SHP77 treated with DMSO at 0.1 percent for 48 hours (cell line): ENCODE measurements around the gene PARVA.

Experiments
- DNase-seq: peaks from one replicate; lab custom pipeline; 2025; lab: John Stamatoyannopoulos, UW

The PARVA gene

DNA sequence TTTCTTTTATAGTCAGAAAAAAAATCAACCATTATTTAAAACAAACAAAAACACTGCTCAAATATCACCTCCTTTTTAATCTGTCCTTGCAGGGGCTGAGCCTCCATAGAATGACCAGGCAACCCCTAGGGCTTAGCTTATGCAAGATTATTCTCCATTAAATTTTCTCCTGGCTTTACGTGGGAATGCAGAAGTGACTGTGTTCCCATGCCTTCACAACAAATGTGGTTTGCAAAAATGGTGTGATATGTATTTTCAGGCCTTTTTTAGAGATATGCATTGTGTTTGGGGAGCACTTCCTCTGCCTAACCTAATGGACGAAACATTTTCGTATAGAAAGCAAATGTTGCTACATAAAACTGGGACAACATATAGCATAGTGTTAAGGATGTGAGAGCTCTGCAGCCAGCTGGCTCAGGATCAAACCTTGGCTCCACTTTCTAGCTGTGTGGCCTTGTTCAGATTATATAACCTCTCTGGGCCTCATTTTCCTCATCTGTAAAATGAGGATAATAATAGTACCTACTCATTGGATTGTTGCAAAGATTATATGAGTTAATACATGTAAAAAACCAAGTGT, 82.6 kb downstream of the PARVA start:
- no peak for DNase-seq

DNA sequence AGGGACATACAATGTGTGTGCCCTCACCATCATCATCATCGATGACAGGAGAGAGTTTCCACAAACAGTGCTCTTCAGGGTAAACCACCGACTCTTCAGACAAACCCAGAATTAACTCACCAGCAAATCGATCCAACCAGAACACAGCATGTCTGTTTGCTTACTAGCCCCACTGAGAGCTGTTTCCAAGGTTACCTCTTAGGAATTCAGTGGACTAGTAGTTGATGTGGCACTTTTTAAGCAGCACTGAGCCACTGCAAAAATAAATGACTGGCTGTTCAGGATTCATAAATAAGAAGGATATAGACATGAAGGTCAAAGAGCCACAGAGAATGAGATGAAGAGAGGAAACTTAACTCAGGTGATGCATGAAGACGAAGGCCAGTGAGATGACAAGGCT, 83.1 kb downstream of the PARVA start:
- DNase-seq, result no peak

DNA sequence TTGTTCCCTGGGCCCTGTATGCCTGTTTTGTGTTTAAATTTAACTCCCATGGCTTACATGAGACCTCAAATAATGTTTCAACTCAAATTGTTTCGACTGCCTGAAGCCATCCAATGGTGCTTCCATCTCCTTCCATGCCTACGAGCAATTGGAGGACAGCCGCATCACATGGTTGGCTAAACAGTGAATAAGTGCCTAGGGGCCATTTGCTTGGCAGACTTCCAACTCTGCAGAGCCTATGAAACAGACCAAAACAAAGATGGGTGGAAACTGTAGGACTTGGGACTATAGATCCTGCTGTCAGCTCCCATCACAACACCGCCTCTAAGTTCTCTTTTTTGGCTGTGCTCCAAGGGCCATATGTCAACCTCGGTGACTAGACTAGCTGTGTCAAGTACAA, 84.1 kb downstream of the PARVA start:
- no peak for DNase-seq

DNA sequence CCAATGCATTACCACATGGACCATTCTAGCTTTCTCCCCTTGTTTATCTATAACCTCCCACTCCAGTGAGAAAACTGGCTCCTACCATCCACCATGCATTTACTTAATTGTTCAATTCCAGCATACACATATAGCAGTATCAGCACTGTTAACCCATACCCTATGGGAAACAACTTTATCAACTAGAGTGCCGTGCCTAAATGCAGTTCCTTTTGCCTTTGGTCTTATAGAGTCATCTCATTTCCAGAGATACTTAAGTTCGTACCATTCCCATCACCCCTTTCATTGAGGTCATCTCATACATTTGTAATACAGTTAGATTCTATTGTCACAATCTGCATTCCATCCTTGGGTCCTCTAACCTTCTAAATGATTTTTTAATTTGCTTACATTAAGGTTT, 86.9 kb downstream of the PARVA start:
- no peak for DNase-seq

DNA sequence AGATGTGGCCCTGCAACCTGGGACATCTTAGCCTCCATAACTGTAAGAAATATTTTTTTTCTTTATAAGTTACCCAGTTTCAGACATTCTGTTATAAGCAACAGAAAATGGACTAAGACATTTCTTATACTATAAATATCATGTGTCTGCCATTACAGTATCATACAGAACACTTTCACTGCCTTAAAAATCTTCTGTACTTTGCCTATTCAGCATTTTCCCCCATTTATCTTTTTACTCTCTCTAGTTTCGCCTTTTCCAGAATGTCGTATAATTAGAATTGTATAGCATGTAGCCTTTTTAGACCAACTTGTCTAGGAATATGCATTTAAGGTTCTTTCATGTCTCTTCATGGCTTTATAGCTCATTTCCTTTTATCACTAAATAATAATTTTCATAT, 88.0 kb downstream of the PARVA start:
- DNase-seq, result no peak

DNA sequence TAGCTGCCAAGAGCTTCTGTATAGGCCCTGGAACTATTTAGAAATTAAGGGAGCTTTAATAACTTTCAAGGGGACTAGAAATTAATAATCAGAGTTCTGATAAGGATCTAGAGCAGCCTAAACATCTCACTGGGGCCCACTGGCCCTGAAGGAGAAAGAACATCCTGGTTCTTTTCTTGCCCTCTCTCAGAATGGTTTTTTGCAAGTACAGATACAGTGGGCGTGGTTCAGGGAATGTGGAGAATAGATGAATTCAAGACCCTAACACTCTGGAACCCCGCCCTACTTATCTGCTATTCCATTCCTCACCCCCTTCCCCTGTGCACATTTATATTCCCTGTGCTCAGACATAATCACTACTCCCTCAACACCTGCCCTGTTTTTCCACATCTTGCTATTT, 90.2 kb downstream of the PARVA start:
- DNase-seq, result no peak

DNA sequence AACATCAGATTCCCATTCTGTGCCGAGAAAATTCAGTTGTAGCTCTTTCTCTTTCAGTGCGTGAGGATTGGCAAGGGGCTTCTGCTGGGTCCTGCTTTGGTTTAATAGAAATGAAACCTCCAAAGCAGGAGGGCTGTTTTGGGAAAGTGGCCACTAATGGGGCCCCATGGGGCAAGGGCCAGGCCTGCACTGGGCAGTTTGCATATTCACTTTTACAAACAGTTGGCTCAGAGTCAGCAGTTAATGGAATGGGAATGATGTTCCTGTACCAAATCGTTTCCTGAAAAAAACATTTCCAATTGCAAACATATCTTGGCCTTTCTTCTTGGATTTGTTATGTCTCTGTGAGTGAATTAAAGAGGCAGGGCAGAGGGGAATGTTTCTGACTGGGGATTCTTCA, 92.1 kb downstream of the PARVA start:
- DNase-seq, result no peak

DNA sequence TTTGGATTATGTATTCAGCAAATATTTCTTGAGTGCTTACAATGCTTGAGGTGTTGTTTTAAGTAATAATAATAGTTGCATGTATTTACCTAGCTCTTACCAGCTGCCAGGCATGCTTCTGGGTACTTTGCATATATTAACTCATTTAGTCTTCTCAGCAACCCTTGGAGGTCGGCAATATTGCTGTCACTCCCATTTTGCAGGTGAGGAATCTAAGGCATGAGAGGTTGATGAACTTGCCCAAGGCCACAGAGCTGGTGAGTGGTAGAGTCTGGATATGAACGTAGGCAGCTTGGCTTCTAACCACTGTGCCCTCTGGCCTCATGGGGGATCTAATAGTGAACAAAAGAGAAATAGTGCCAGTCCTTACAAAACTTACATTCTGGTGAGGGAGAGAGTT, 92.9 kb downstream of the PARVA start:
- DNase-seq, result no peak

DNA sequence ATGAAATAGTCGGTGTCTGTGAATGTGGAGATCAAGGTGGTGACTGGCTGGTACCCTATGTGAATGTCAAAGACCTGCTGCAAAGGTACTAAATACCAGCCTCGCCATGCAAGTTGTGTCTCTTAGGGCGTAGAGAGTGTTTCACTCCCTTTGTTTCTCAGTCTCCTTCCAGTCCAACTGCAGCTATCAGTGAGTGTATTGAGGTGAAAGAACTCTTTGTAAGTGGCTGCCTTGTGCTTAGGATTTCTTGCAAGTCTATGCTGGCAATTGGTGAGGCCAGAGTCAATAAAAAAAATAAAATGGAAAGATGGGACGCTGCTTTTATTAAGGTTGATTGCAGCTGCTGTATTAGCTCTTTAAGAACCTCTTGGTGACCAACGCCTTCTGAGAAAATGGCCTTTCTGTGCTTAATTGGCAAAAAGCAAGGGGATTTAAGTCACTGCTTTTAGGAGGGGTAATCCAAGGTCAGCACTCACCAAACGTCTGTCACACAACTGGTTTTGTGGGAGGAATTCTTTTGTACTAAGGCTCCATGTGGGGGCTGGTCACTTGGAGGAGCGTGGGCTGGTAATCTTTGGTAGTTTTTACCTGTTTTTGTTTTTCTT, 95.1 kb downstream of the PARVA start:
- no peak for DNase-seq

DNA sequence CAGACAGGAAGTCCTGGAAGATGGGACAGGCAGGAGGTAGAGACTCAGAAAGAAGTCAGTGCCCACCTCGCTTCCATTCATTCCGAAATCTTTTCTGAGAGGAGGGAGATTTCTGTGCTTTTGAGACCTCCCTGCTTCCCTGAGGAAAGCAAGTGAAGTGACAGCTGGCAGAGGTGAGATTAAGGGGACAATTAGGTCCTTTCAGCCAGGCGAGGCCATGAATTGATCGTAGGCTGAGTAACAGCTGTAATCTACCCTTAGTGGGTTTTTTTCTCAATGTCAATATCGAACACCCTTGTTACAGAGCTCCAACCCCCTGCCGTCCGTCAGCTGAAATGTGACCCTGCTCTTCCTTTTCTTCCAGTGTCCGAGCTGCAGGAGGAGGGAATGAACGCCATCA, 96.0 kb downstream of the PARVA start:
- DNase-seq, result no peak

DNA sequence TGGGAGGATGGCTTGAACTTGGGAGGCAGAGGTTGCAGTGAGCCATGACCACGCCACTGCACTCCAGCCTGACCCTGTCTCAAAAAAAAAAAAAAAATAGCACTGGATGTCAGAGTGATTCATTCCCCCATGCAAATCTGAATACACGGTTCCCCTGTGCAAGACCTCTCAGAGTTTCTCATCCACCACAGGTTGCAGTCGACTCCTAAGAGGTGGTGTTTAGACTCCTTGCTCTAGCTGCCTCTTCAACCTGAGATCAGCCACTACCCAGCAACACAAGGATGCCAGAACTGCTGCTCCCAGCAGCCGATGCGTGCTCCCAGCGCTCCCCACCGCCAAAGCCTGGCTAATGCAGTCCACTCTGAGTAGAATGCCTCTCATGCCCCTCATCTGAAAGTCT, 97.5 kb downstream of the PARVA start:
- no peak for DNase-seq

DNA sequence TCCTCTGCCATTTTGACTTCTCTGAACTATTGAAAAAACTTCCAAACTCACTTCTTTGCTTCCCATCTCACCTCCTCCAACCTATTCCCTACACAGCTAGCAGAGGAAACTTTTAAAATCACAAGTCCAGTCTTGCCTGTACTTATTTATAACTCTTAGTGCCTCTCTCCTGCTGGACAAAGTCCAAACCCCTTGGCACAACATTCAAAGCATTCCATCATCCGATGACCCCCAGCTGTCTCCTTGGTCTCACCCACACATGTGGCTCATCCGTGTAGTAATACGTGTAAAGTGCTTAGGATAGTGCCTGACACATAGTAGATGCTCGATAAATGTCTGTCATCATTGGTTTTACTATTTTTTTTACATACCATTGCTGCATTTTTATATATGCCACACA, 101.4 kb downstream of the PARVA start:
- no peak for DNase-seq

DNA sequence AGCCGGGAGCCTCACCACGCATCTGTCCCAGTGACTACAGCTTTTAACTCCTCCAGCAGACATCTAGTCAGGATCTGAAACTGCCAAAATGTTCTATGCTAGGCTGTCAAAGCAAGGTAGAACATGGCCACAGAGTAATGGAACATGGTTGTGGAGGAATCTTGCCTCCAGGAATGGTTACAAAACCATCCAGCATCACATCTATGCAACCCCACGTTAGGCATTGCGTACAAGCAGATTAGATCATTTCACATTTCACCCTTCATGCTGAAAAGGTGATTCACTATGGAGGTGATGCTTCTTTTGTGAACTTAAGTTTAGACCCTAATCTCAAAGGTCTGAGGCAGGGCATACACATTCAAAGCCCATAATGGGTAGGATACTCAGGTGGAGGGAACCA, 103.0 kb downstream of the PARVA start:
- no peak for DNase-seq

DNA sequence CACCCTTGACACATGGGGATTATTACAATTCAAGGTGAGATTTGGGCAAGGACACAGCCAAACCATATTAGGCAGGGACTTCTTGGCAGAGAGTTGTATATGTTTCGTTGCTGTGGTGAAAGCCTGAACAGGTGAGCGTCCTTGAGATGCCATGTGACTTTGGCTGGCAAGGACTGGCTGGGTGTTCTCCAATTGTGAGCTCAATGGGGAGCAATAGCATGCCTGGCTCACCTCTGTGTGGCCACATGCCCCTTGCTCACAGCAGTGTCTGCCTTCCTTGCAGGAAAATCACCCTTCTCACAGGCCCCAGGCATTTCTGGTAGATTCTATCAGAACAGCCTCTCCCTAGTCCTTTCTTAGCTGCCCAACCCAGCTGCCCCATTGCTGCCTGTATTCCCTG, 105.5 kb downstream of the PARVA start:
- DNase-seq, result no peak

DNA sequence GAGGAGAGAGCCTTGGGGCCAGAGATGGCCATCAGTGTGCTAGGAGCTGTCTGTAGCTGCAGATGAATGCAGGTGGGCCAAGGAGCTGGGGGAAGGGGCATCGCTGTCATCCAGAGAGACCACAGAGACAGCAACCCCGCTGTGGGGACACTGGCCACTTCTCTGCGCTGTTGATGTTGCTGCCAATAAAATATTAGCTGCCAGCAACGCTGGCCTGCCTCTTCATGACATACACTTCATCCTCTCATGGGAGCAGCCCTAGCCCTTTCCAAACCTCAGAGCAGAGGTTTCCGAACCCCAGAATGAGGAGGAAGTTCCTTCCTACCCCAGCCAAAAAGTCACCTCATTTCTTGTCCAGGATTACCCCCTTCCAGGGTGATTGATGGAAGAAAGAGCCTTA, 106.2 kb downstream of the PARVA start:
- no peak for DNase-seq

DNA sequence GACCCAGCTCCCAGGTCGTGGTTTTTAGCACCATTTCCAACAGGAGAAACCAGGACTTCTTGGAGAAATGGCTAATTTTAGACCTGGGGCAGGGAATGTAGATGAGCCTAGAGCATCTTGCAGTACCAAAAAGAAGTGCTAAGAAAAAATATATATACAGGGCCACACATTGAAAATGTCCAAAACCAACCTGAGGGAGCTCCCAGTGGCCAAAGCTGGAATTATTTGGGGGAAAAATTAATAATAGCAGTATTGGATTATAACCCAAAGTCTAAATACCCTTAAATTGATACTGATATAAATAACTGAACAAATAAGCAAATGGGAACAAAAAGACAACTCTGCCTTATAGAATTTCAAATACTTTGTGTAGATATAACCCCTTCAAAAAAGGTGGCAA, 108.0 kb downstream of the PARVA start:
- DNase-seq, result no peak

DNA sequence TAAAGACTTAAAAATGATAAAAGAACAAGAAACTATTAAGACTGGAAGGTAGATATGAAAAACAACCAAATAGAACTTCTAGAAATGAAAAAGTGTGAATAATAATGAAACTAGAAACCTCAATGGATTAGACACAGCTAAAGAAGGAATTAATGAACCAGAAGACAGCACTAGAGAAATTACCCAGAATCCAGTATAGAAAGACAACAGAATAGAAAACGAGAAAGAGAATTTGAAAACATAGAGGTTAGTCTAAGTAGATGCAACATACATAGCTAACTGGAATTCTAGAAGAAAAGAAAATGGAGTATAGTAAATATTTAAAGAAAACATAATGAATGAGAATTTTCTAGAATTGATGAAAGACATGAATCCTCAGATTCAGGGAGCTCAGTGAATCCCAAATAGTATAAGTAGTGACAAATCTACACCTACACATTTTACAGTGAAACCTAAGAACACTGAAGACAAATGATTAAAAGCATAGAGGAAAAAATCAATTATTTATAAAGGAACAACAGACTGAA, 111.9 kb downstream of the PARVA start:
- DNase-seq, result no peak

DNA sequence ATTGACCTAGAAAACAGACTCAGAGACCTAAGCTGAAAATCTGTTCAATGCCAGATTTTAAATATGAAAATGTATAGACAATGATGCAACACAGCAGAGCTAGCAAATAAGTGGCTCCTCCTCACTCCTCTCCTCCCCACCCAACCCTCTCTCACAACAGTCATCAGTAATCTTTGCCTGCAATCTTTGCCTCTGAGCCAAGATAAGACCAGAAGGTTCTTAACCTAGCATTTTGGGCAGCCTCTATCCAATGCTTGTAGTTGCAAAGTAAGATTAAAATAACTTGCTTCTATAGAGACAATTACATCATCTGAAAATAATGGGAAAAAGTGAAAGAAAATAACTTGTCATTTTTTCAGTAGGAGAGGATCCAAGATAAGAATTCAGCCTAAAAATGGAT, 117.3 kb downstream of the PARVA start:
- DNase-seq, result no peak

DNA sequence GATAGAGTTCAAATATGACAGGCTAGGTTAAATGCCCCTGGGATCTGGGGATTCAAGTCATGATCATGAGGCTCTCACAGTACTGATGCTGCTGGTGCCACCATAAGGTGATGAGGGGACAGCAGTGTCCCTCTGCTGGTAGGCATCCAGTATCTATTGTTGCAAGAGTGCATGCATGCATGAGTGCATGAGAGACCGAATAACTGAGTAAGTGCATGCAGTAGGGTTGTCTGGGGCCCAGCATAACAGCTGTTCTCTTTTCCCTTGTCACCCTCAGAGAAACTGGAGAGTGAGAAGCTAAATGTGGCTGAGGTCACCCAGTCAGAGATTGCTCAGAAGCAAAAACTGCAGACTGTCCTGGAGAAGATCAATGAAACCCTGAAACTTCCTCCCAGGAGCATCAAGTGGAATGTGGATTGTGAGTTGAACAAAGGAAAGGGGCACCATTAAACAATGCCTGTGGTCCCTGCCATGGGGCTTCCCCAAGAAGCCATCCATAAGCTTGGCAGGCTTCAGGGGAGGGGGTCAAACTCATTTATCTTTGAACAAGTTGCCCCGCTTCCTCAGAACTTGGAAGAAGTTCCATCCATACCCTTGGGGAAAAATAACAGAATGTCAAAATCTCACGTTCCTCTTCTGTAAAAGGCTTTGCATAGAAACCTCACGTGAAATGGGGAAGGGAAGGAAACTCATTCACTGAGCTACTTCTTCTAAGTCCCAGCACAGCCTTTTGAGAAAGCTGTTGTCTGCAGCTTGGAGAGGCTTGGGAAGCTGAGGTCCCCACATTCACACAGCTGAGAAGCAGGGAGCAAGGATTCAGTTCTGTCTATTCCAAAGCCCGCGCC, 119.0 kb downstream of the PARVA start:
- DNase-seq, result no peak

DNA sequence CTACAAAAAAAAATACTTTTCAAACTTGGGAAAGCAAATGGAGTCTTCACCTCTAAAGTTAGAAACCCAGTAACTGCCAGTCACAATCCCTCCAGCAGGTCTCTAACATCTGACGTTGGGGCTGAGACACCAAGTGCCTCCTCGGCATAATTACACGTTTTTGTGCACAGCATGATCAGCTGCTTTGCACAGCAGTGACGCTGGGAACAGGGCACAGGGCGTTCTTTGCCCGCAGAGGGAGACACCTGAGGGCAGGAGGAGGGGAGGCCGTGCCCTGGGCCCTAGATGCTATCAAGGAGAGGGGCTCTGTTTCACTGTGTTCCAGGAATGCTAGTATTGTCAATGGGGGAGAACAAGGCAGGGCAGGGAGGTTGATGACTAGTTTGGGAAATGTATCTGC, 120.1 kb downstream of the PARVA start:
- no peak for DNase-seq

DNA sequence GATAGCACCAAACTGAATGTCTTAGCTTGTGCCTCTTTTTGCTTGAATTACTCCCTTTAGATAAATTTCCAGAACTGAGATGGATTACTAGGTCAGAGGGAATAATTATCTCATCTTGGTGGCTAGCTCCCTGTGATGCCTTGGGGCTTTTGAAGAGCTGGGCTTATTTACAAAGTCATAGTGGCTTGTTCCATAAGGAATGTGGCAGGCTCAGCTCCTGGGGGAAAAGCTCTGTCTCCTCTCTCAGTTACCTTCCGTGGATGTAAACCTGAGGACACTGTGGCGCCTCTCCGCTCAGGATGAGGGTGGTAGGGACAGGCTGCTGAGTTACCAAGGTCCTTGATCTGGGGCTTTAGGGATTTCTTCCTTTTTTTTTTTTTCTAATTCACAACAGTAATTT, 121.7 kb downstream of the PARVA start:
- DNase-seq, result no peak

DNA sequence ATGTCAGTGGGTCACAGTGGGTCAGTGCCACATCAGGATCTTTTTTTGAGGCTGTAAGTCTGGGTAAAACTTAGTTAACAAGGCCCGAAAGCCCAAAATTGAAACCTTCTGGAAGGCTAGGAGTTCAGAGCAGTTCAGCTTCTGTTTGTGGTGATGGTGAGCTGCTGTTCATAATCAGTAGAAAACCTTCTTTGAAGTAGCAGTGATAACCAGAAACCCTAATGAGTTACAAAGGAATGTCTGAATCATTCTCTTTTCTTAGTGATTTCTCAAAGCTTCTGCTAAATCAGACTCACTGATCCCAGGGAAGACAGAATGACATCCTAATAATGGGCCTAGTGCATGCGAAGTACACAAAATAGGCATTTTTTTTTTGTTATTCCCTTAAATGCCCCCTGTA, 124.7 kb downstream of the PARVA start:
- no peak for DNase-seq

DNA sequence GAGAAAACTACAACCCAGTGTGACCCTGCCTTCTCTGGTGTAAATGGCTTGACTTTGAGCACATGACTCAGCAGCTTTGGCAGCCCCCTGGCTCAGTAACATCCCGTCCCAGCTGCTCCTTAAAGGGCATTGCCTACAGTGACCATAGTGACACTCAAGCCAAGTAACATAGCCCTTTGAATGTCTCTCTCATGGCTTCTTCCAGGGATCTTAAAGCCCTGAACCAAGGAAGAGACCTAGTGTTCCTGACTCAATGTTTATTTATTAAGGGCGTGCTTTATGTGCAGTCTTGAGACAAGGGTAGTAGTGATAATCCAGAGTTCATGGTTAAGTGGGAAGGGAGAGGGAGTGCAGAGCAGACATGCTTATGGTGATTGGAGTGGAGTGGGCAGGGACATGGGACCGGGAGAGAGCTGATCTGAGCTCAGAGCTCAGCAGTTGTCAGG, 125.7 kb downstream of the PARVA start:
- DNase-seq, result no peak
